H1 (cell line): Measurements from ENCODE around the gene BAZ2B. TPM values are rescaled to one million over a fixed set of nuclear protein-coding genes. Genes with fewer than 3 reads are reported as not detected.

Experiments
- BACH1 ChIP-seq: IDR thresholded peaks from 2 replicates; pipeline ENCODE4 v1.6.1; 2012; ENCODE audit warnings: low read length, improper control_type of control experiment
- BRCA1 ChIP-seq: IDR thresholded peaks from 2 replicates; pipeline ENCODE4 v1.6.1; 2012; ENCODE audit warnings: low read depth, low read length, improper control_type of control experiment
- CBX5 ChIP-seq: fragments of 300-800, 300-1000 bp; sonication (generic); IDR thresholded peaks from 2 replicates; pipeline ENCODE4 v1.7.1; 2016; ENCODE audit warnings: antibody characterized with exemption, low read length, low read depth
- EGR1 ChIP-seq: IDR thresholded peaks from 2 replicates; pipeline ENCODE4 v1.6.1; 2011; ENCODE audit warnings: low read depth, low read length, borderline replicate concordance
- JUND ChIP-seq: IDR thresholded peaks from 2 replicates; pipeline ENCODE4 v1.6.1; 2011; ENCODE audit warnings: mild to moderate bottlenecking, improper control_type of control experiment, low read length
- KDM5A ChIP-seq: fragments of 200-600 bp; IDR thresholded peaks from 2 replicates; pipeline ENCODE4 v1.7.1; 2012; ENCODE audit warnings: mild to moderate bottlenecking, low read length, inconsistent platforms, mixed read lengths
- MAFK ChIP-seq: IDR thresholded peaks from 2 replicates; pipeline ENCODE4 v1.6.1; 2012; ENCODE audit warnings: low read depth, mild to moderate bottlenecking, improper control_type of control experiment, low read length
- POLR2A ChIP-seq, 2 experiments: IDR thresholded peaks; 1 replicate in 1 of 2; 2 replicates in 1 of 2; pipeline ENCODE4 v1.6.1; 2011; ENCODE audit warnings: low read depth in 2 of 2, low read length in 2 of 2, mild to moderate bottlenecking in 2 of 2; ENCODE audit errors: control extremely low read depth in 1 of 2
- POLR2AphosphoS5 ChIP-seq: IDR thresholded peaks from 2 replicates; pipeline ENCODE4 v1.6.1; 2011; ENCODE audit warnings: low read depth, low read length
- RBBP5 ChIP-seq: IDR thresholded peaks from 2 replicates; pipeline ENCODE4 v1.7.1; 2012; ENCODE audit warnings: low read depth, mild to moderate bottlenecking, inconsistent platforms, low read length, moderate library complexity, borderline replicate concordance
- SIX5 ChIP-seq: IDR thresholded peaks from 2 replicates; pipeline ENCODE4 v1.6.1; 2011; ENCODE audit warnings: mild to moderate bottlenecking, low read depth, low read length
- SP2 ChIP-seq: IDR thresholded peaks from 2 replicates; pipeline ENCODE4 v1.6.1; 2012; ENCODE audit warnings: mild to moderate bottlenecking, low read length, inconsistent platforms
- TBP ChIP-seq: IDR thresholded peaks from 2 replicates; pipeline ENCODE4 v1.6.1; 2011; ENCODE audit warnings: low read depth, low read length, improper control_type of control experiment
- TCF12 ChIP-seq: IDR thresholded peaks from 2 replicates; pipeline ENCODE4 v1.6.1; 2011; ENCODE audit warnings: low read depth, mild to moderate bottlenecking, low read length
- USF2 ChIP-seq: IDR thresholded peaks from 2 replicates; pipeline ENCODE4 v1.6.1; 2011; ENCODE audit warnings: low read length, improper control_type of control experiment
- polyA plus RNA-seq, 7 experiments: library from polyadenylated mRNA; depleted of rRNA in 3 of 7; stranded (reverse) in 5 of 7; unstranded in 2 of 7; fragments of >200 nt in 5 of 7; fragments of 200-250 nt in 2 of 7; gene quantifications; 1 replicate in 5 of 7; 2 replicates in 1 of 7; 4 replicates in 1 of 7; pipeline versions ENCODE4 v1.2.1 to v1.2.3, GENCODE V29; 2011 to 2013; ENCODE audit warnings: missing spikeins in 2 of 7, mixed read lengths in 2 of 7
- total RNA-seq: library from RNA; stranded (reverse); fragmentation: NEBNext Ultra II Directional; extraction: Animal tissue kit (Norgen Biotek cat#: 25700); gene quantifications from 2 replicates; pipeline ENCODE4 v1.2.1, GENCODE V29; 2021

The BAZ2B gene
- total and polyA plus RNA-seq, 2 of the 8 experiments (the other 6 are each of a cell fraction or from before 2014, with no cell fraction given) = 15.2 to 46.3 TPM

GRCh38 chr2:159286709-159287441 is 329.5 kb downstream of the BAZ2B start (continued):
- TF ChIP-seq SIX5 (no peak), BACH1 (no peak), SP2 (no peak), POLR2A (IDR thresholded peaks at IDR 0.05; ENCODE audit: control extremely low read depth in 1 of 2, low read depth in 2 of 2, low read length in 2 of 2) (peak in 1 of 2 experiments; percentile 90; a peak in 2 of 3 replicates), BRCA1 (no peak), TCF12 (no peak), USF2 (no peak), JUND (no peak), CBX5 (no peak), MAFK (peak; percentile 6; the same call in 1 of the 2 replicates), KDM5A (no peak), RBBP5 (no peak), POLR2AphosphoS5 (peak; percentile 78), TBP (peak; percentile 77), EGR1 (0 out of 2 replicates have a peak, but pooled peaks have one; percentile 4)
